Left lobe of liver (tissue), 2 donors: ENCODE data around the gene MPG. TPM values are rescaled to one million over a fixed set of nuclear protein-coding genes. Genes with fewer than 3 reads are reported as not detected.
A peak's percentile ranks its signal among the peaks of the same experiment; 100 is the strongest.

Source experiments
- ATAC-seq: fragments of 200-7000 bp; cut with Tn5 transposase; one replicate; pipeline ENCODE4 v1.9.1; 2020; ENCODE audit warnings: mild to moderate bottlenecking, moderate library complexity
- DNase-seq: peaks from one replicate; pipeline ENCODE4 v3.0.0-alpha.2; 2020; ENCODE audit warnings: low spot score
- total RNA-seq: library from RNA; stranded (reverse); gene quantifications from one replicate; pipeline ENCODE4 v1.2.1, GENCODE V29; 2021
- donor health status: DM: no; HTN: no; CAD: no; lungs with moderate emphysema.
- donor health status: DM: no; HTN: yes; CAD: no.

MPG gene
- total RNA-seq, 1 donor from 2014 or later, result 28.0 TPM

DNA sequence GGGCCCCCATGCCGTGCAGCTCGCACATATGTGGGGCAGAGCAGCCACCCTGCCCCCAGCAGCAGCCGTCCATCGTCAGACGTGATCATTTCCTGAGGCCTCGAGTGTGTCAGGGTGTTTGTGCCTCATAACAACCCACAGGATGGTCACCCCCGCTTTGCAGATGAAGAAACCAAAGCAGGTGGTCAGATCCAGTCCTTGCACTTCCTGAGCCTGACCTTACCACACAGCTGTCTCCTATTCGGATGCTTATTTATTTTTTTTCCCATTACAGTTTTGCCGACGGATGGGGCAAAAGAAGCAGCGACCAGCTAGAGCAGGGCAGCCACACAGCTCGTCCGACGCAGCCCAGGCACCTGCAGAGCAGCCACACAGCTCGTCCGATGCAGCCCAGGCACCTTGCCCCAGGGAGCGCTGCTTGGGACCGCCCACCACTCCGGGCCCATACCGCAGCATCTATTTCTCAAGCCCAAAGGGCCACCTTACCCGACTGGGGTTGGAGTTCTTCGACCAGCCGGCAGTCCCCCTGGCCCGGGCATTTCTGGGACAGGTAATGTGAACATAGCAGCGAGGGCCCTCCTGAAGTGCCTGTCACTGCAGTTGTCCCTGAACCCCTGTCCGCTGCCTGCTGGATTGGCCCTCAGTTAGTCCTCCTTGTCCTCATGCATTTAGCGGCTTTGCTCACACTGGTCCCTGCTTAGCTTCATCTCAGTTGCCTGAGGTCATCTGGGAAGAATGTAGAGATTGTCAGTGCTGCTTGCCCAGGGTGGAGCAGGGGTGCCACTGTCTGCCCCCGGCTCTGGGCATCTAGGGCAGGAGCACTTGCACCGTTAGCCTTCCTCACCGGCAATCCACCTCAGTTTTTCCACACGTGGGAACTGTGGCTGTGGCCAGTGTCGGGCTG lies 1.4 kb downstream of the MPG start:
- DNase-seq, result no peak

DNA sequence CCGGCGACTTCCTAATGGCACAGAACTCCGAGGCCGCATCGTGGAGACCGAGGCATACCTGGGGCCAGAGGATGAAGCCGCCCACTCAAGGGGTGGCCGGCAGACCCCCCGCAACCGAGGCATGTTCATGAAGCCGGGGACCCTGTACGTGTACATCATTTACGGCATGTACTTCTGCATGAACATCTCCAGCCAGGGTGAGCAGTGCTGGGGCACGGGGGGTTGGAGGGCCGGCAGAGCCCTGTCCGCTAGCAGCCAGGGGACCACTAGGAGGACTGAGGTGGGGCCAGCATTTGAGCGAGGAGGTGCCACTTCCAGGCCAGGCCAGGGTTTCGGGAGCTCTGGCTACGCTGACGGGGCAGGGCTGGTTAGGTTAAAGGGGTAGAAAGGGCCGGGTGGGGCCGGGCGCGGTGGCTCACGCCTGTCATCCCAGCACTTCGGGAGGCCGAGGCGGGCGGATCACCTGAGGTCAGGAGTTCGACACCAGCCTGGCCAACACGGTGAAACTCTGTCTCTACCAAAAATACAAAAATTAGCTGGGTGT lies 5.1 kb downstream of the MPG start:
- ATAC-seq, result no peak
- DNase-seq, result no peak

More for the DNA sequence above, 1.4 kb downstream of the MPG start:
- ATAC-seq, result no peak

DNA sequence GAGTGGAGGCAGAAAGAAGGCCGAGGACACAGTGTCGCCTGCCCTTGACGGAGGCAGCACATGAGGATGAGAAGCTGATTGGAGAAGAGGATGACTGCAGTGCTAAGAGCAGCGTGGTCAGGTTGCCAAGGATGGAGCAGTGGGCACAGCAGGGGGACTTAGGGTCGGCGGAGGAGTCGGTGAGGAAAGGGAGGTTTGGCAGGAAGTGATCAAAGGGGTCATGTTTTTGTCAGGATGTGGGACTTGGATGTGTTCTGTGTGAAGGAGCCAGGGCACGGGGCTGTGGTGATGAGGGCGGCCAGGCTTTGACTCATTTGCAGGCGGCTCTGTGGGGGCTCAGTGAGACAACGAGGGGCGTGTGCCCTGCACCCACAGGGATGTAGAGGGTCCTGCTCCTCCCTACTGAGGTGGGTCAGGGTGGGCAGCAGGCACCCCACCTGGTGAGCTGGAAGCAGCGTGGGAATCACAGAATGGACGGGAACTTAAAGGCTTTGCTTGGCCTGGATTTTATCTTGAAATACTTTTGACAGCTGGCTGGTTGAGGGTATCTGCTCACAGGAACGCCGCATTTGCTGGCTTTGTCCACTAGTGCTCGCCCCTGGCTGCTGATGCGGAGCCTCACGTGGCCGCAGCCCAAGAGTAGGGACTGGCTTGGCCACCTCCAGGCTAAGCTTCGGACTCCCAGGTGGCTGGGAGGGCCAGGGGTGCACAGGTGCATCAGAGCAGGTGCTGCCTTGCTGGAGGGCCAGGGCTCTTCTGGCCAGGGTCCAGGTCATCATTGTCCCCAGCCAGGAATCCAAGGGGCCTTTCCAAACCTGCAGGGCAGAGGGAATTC lies 6.0 kb downstream of the MPG start:
- no peak for DNase-seq

DNA sequence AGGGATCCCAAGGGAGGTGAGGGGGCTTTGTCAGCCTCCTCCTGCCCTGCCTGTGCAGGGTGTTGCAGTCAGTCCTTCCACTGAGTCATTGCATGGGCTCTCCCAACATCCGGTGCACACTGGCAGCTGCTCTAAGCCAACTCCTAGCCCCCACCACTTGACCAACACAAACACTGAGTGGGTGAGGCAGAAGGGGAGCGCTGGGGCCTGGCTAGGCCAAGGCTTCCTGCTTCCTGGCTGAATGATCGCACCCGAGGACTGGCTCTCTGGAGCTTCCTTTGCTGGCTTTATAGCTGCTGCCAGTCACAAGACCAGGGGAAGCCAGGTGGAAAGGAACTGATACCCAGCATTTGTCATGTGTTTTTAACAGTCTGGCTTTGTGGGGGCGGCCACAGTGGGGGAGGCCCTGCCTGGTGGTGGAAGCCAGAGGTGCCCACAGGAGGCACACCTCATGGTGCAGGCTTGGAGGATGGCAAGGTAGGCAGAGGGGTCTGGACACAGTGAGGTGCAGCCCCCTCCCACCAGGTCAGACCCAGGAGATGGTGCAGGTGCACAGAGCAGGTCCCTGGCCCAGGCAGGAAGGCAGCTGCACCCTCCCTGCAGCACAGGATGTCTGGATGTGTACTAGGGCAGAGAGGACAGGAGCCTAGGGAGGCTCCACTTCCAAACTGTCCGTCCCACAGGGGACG lies 6.8 kb downstream of the MPG start:
- ATAC-seq (peak; percentile 17), DNase-seq (no peak)

More for the DNA sequence above, 6.0 kb downstream of the MPG start:
- ATAC-seq, result no peak

DNA sequence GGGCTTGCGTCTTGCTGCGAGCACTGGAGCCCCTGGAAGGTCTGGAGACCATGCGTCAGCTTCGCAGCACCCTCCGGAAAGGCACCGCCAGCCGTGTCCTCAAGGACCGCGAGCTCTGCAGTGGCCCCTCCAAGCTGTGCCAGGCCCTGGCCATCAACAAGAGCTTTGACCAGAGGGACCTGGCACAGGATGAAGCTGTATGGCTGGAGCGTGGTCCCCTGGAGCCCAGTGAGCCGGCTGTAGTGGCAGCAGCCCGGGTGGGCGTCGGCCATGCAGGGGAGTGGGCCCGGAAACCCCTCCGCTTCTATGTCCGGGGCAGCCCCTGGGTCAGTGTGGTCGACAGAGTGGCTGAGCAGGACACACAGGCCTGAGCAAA lies 7.4 kb downstream of the MPG start:
- ATAC-seq (no peak), DNase-seq (no peak)

DNA sequence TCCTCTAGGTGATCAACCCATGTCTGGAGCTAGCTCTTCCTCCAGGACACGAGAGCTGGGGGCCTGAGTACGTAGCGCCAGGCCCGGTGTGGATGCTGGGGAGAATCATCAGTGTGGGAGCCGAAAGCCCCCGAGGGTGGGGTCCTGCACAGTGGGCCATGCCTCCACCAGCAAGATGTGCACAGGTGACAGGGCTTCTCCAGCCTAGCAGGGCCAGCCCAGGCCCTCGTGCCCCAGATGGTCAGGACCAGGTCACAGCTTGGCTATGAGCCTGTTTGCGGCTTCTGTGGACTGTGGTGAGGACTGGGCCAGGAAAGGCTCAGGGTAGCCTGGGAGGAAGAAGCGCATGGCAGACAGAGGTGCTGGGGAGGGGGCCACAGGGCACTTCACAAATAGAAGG lies 7.8 kb downstream of the MPG start:
- peak; percentile 13 for ATAC-seq
- no peak for DNase-seq

DNA sequence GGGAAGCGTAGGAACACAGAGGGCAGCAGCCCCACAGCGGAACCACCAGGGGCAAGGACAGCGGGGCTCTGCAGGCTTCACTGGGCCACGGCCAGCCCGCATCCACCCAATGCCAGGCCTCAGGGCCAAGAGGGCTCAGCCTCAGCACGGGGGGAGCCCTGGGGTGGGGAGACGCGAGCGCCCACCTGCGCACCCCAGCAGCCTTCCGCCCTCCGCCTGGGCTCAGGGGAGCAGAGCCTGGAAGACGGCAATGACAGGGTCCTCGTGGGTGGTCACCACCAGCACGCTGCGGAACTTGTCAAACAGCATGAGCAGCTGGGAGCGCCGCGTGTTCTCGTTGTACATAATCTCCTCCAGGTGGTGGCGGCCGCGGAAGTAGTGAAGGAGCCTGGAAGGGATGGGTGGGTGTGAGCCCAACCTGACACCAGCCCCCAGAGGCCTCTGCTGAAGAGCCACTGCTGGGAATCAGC lies 8.5 kb downstream of the MPG start:
- ATAC-seq (no peak), DNase-seq (no peak)

DNA sequence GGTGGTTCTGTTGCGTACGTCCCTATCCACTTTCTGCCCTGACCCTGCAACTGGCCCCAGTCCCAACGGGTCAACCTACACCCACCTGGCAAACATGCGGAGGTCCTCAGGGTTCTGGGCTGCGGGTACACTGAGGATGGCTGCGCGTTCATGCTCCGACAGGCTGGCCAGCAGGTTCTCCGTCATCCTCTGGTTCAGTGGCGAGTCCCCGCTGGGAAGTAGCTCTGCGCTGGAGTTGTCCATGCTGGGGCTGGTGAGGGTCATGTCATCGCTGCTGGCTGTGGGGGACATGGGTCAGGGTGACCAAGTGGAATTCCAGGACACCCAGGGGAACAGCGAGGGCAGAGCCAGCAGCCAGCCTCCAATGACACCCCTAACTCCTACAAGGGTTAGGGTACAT lies 10.6 kb downstream of the MPG start:
- no peak for DNase-seq
- no peak for ATAC-seq

DNA sequence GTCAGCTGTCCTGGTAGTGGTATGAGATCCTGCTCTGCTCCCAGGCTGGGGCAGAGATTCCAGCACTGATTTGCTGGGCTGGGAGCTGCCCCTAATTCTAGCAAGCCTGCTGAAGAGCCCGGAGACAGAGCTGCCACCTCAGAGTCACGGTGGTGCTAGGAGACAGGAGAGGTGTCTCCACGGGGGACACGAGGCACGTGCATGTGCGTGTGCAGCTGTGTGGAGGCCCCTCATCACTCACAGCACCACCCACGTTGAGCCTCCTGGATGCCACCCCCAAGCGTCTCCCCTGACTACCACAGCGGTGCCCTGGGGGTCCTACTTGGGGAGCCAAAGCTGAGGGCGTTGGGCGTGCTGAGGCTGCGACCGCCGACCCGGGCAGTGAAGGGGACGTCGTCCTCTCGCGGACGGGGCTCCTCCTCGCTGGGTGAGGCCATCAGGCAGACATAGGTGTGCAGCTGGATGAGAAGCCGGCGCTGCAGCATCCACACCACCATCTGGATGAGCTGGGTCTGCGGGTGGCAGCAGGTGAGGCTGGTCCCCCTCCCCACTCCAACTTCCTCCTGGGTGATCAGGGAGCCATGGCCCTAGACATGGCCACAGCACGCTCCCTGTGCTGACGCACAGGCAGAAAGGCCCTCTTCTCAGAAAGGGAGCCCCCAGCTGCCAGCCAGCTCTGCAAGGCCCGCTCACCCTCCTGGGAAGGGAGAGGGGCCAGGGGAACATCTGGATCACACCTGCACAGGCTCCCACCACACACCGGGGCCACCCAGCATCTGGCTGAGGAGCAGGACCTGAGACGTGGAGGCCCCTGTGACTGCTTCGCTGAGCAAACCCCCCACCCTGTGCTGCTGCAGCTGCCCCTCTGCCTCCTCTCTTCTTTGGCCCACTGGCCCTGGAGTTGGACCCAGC lies 11.6 kb downstream of the MPG start:
- ATAC-seq, result no peak
- no peak for DNase-seq

DNA sequence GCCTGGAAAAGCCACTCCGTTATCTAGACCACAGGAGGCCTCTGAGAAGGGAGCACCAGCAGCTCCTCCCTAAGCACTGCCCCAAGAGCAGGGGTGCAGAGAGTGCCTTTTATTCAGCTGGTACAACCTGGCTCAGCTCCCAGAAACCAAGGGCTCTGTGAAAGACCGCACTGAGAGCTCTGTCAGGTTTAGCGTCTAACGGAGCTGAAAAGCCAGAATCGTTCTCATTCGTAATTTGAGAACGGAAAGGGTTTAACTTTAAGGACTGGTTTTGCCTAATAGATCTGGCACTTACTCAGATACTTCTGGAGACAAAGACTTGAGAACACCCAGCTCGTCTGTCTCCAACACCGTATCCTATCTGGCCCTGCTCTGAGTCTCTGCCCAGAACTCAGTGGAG lies 13.5 kb downstream of the MPG start:
- DNase-seq (no peak), ATAC-seq (peak; percentile 58)

DNA sequence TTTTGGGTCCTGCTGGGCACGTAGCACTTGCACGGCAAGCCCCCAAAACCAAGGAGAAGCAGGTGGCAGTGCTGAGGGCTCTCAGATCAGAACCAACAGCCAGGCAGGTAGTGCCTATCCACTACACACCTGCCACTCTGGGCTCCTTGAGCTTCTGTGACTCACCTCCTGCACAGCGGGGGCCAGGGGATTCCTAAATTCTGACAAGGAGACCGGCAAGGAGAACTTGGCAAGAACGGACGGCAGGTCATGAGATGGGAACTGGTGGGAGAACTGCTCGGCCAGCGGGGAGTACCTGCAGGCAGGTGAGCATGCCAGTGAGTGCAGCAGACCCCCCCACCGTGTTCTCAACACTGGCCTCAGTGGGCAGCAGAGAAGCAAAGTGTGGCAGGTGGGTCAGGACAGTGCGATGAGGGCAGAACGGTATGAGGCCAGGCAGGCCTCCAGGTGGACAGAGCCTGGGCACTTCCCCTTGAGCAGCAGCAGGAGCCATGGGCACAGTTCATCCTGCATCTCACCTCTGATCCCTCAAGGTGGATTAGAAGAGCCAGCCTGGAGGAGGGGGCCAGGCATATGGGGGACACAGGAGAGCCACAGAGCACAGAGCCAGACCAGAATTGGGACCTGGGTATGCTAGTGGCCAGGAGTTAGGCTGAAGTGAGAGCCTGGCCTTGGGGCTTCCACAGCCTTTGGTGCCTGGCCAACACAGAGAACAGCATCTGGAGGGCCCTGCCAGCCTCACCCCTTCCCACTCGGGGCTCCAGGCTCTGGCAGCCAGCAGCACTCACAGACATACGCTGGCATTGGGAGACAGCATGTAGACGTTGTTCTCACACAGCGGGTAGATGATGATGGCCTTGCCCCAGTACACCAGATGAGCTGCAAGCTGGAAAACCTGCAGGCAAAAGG lies 14.7 kb downstream of the MPG start:
- ATAC-seq (no peak), DNase-seq (no peak)

DNA sequence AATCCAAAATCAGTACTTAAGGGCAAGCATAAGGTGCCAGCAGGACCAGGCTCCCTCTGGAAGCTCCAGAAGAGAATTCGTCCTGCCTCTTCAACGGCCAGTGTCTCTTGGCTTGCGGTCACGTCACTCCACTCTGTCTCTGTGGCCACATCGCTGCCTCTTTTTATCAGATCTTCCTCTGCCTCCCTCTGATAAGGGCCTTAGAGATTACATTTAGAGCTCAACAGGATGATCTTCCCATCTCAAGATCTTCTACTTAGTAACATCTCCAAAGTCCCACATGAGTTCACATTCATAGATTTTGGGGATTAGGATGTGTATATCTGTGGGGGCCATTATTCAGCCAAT lies 16.9 kb downstream of the MPG start:
- no peak for DNase-seq
- no peak for ATAC-seq

DNA sequence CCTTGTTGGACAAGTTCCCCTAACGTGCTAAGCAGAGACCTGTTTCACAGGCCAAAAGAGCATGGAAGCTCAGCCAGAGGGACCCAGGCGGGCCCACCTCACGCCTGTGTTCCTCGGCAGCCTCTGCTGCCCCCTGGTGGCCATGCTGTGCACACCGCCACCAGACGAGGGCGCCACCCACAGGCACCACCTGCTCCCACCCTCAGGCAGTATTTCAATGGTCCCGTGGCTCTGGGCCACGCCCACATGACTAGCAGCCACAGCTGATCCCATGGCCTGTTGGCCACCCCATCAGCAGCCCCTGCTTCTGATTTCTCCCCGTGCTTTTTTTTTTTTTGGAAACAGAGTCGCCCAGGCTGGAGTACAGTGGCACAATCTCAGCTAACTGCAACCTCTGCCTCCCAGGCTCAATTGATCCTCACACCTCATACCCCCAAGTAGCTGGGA lies 18.9 kb downstream of the MPG start:
- ATAC-seq, result peak; percentile 88

DNA sequence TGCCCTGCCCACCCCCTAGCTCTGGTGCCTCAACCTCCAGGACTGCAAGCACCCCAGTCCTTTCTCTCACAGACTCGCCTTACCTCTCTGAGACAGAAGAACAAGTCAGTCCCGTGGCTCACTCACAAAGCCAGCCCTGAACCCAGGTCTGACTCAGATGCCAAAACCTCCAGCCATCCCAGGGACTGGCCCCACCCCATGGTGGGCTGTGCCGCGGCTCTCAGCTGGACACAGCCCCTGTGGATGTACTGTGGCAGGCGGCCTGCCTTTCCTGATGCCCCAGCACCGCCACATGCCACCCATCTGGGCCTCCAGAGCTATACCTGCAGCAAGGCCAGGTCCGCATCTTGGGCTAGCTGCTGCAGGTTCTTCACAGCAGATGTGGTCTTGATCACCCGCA lies 19.8 kb downstream of the MPG start:
- DNase-seq (no peak), ATAC-seq (no peak)

More for the DNA sequence above, 18.9 kb downstream of the MPG start:
- peak; percentile 84 for DNase-seq

DNA sequence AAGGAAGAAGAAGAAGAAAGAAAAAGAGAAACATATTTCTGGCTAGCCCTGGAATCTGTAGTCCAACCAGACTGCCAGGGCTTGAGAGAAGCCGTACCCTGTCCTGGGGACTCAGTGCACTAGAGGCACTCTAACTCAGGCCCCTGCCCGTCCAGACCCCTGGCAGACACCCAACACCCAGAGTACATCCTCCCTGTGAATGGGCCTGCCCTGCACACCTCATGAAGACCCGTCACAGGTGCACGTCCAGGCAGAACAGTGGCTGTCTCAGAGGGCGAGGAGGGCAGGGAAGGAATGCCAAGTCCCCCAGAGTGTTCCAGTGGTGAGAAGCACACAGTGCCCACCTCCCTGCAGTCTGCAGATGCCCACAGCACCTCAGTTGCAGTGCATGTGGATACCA lies 23.0 kb downstream of the MPG start:
- no peak for DNase-seq
- ATAC-seq, result no peak

DNA sequence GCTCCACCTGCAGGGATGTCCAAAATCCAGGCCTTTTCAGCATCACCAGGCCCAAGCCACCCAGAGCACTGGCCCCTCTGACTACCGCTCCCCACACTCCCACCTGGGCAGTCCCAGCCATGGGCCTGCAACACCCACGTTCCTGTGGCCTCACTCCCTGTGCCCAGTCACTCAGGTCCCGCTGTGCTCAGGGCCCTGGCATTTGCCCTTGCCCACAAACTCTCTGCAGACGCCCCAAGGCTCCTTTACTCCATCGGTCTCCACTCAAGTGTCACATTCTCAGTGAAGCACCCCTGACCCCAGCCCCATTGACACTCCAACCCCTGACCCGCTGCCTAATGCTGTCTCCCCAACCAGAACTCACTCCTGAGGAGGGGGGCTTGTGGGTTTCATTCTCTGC lies 23.6 kb downstream of the MPG start:
- ATAC-seq (no peak), DNase-seq (no peak)

DNA sequence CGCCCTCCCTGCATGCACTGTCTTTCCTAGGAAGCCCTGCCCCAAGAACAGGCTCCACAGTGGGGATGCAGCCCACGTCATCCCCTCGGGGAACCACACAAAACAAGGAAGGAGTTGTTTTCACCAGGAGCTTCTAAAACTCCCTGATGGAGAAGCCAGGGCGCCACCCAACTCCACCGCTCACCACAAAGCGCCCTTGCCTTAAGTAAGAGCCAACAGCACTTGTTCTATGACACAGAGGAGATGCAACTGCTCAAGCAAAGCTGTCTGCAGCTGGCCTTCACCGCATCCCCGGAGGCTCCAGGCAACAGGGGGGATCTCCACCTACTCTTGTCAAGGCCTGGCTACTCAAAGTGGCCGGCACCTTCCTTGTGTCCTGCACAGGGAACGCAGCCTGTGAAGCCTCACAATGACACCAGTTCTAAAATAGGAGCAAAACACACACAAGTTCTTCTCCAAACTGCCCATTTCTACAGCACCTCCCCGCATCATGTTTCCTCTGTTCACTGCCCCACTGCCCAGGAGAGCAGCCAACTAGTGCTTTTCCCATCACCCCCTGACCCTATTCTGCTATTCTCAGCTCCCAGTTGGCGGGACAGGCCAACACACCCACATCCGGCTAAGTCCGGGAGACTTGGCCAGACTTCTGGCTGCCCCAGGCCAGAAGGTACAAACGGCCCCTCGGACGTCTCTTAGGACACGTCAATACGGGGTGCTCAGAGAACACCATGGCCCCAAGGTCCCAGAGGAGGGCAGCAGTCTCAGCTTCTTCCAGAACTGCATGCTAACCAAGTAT lies 24.2 kb downstream of the MPG start:
- DNase-seq (peak; percentile 84), ATAC-seq (peak; percentile 64)

DNA sequence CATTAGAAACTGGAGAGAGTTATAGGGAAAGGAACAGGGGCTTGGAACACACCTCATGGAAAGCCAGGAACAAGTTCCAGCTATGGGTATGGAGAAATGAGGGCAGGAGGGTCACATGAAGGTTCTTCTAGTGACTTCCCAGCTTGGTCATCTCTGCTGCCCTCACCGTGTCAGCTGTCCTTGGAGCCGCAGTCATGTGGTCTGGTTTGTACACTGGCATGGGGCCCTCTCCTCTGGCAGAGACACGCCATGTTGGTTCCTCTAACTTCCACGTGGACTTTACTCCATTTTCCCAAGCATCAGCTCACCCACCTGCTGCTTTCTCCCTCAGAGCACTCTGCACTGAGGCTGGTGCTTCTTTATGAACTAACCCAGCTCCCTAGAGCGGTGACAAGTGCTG lies 26.3 kb downstream of the MPG start:
- DNase-seq (peak; percentile 78), ATAC-seq (peak; percentile 63)
